Caco-2 (cell line): ENCODE results near the gene PCNX3. TPM values are rescaled to one million over a fixed set of nuclear protein-coding genes. Genes with fewer than 3 reads are reported as not detected.

ENCODE experiments used
- BruUV-seq: library from RNA; stranded (reverse); fragments of 400-500 nt; replicated peaks from 2 replicates; lab custom pipeline; 2021; lab: Mats Ljungman, UMichigan
- CTCF ChIA-PET: fragments of 300-600 bp; sonication (Branson Sonifier 250); formaldehyde crosslinking; loops from one replicate; lab custom pipeline; 2022; ENCODE audit warnings: antibody characterized with exemption; lab: Charles Lee
- POLR2A ChIA-PET: fragments of 300-600 bp; sonication (Branson Sonifier 250); formaldehyde crosslinking; loops from one replicate; lab custom pipeline; 2022; ENCODE audit warnings: antibody characterized with exemption; lab: Charles Lee
- DNase-seq, 2 experiments: peaks; one replicate each; pipeline versions ENCODE4 v3.0.0 to v3.0.0-alpha.2; 2020 to 2022
- H3K27me3 ChIP-seq: replicated peaks from 2 replicates; pipeline ENCODE4 v1.6.0; 2011; ENCODE audit warnings: low read length; ENCODE audit not compliant: control insufficient read depth, insufficient read depth
- H3K36me3 ChIP-seq: 2 replicates; pipeline ENCODE4 v1.5.1; 2011; ENCODE audit warnings: low read length; ENCODE audit not compliant: control insufficient read depth, insufficient read depth
- H3K4me1 ChIP-seq: fragments of 250-450 bp; sonication (Bioruptor Pico); 2 replicates; pipeline ENCODE4 v1.5.1; 2020; ENCODE audit warnings: mild to moderate bottlenecking
- H3K4me3 ChIP-seq: 2 replicates; pipeline ENCODE4 v1.5.1; 2011; ENCODE audit warnings: low read depth, mild to moderate bottlenecking, control low read depth, low read length
- H3K9me3 ChIP-seq: fragments of 250-450 bp; sonication (Bioruptor Pico); 2 replicates; pipeline ENCODE4 v1.5.1; 2020; ENCODE audit warnings: mild to moderate bottlenecking, moderate library complexity
- H3K27ac Mint-ChIP-seq: one replicate; pipeline ENCODE4 v1.8.0; 2022; ENCODE audit warnings: mixed read lengths; ENCODE audit not compliant: unreplicated experiment
- H3K27me3 Mint-ChIP-seq: one replicate; pipeline ENCODE4 v1.8.0; 2022; ENCODE audit warnings: mixed read lengths; ENCODE audit not compliant: insufficient read depth, unreplicated experiment
- H3K36me3 Mint-ChIP-seq: one replicate; pipeline ENCODE4 v1.8.0; 2022; ENCODE audit warnings: mild to moderate bottlenecking, mixed read lengths; ENCODE audit not compliant: insufficient read depth, unreplicated experiment
- H3K4me1 Mint-ChIP-seq: one replicate; pipeline ENCODE4 v1.8.0; 2022; ENCODE audit warnings: low read depth, mixed read lengths; ENCODE audit not compliant: unreplicated experiment
- H3K4me3 Mint-ChIP-seq: one replicate; pipeline ENCODE4 v1.8.0; 2022; ENCODE audit warnings: mild to moderate bottlenecking, moderate library complexity, mixed read lengths; ENCODE audit not compliant: unreplicated experiment
- H3K9me3 Mint-ChIP-seq: one replicate; pipeline ENCODE4 v1.8.0; 2022; ENCODE audit warnings: mixed read lengths; ENCODE audit not compliant: unreplicated experiment
- intact Hi-C: fragments of 100-400 bp; cut with micrococcal nuclease; formaldehyde crosslinking; loops from one replicate; pipeline ENCODE4 v1.10.0; 2022; ENCODE audit not compliant: unreplicated experiment
- total RNA-seq: library from RNA; stranded (reverse); gene quantifications from 2 replicates; pipeline ENCODE4 v1.2.3, GENCODE V29; 2022
- TF ChIP-seq, protein P1 (sequence below), 2 experiments: fragments of 200-600 bp in 1 of 2; IDR thresholded peaks; 1 replicate in 1 of 2; 2 replicates in 1 of 2; pipeline versions ENCODE4 v1.5.1 to v1.8.0; 2011 to 2022; ENCODE audit warnings: antibody characterized with exemption in 1 of 2, control low read depth in 1 of 2, inconsistent platforms in 1 of 2, low read depth in 1 of 2, low read length in 1 of 2, mild to moderate bottlenecking in 1 of 2, moderate library complexity in 1 of 2; ENCODE audit not compliant: insufficient read depth in 1 of 2, severe bottlenecking in 1 of 2, unreplicated experiment in 1 of 2

Gene PCNX3
- total RNA-seq, 1 experiment from 2014 or later: 52.7 TPM

DNA sequence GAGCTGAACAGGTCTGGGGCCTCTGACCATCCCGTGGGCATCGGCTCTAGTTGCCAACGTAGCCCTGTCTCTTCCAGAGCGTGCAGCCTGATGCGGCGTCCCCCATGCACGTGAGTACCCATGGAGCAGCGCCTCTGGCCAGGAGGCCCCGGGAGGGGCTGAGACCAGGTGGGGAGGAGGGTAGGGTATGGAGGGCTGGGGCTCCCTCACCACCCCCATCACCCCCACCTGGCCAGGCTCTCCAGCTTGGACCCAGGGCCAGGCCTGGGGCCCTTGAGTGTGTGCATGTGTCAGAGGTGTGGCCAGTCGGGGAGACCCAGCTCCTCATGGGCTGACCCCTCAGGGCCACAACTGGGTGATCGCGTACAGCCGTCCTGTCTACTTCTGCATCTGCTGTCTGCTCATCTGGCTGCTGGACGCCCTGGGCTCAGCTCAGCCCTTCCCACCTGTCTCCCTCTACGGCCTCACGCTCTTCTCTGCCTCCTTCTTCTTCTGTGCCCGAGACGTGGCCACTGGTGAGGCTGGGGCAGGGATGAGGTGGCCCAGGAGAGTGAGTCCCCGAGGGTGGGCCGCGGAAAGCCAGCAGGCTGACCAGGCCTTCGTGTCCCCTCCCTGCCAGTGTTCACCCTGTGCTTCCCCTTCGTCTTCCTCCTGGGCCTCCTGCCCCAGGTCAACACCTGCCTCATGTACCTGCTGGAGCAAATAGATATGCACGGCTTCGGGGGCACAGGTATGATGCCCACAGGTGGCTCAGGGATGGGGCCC is 8.5 kb downstream of the PCNX3 start:
- POLR2A ChIA-PET: no interaction called here
- no peaks in the 10 kb centered on the region for H3K9me3 ChIP-seq
- no peaks in the 10 kb centered on the region for H3K27me3 Mint-ChIP-seq
- no peaks in the 10 kb centered on the region for H3K27me3 ChIP-seq
- no peak overlapping the region for H3K27ac Mint-ChIP-seq
- no peak for DNase-seq
- no TSS peak for BruUV-seq
- peaks cover 59% of the 10 kb centered on the region for H3K36me3 Mint-ChIP-seq
- no peaks in the 10 kb centered on the region for H3K4me1 Mint-ChIP-seq
- CTCF ChIA-PET: interaction anchor here (0.6 kb wide), 1 partner anchor 543 kb away, joined by 4 read pairs; no protein-coding TSS in a partner anchor
- no peaks in the 10 kb centered on the region for H3K9me3 Mint-ChIP-seq
- 0 out of 2 replicates have a peak, but pooled peaks cover 3% of the 10 kb centered on the region for H3K4me1 ChIP-seq
- no peak overlapping the region for H3K4me3 Mint-ChIP-seq
- no peak overlapping the region for H3K4me3 ChIP-seq
- intact Hi-C loops: no loop called here
- TF ChIP-seq, protein P1, sequence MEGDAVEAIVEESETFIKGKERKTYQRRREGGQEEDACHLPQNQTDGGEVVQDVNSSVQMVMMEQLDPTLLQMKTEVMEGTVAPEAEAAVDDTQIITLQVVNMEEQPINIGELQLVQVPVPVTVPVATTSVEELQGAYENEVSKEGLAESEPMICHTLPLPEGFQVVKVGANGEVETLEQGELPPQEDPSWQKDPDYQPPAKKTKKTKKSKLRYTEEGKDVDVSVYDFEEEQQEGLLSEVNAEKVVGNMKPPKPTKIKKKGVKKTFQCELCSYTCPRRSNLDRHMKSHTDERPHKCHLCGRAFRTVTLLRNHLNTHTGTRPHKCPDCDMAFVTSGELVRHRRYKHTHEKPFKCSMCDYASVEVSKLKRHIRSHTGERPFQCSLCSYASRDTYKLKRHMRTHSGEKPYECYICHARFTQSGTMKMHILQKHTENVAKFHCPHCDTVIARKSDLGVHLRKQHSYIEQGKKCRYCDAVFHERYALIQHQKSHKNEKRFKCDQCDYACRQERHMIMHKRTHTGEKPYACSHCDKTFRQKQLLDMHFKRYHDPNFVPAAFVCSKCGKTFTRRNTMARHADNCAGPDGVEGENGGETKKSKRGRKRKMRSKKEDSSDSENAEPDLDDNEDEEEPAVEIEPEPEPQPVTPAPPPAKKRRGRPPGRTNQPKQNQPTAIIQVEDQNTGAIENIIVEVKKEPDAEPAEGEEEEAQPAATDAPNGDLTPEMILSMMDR (IDR thresholded peaks at IDR 0.05; ENCODE audit: insufficient read depth in 1 of 2, low read depth in 1 of 2, low read length in 1 of 2, severe bottlenecking in 1 of 2, unreplicated experiment in 1 of 2): no peak
- H3K36me3 ChIP-seq: peaks cover 3% of the 10 kb centered on the region

DNA sequence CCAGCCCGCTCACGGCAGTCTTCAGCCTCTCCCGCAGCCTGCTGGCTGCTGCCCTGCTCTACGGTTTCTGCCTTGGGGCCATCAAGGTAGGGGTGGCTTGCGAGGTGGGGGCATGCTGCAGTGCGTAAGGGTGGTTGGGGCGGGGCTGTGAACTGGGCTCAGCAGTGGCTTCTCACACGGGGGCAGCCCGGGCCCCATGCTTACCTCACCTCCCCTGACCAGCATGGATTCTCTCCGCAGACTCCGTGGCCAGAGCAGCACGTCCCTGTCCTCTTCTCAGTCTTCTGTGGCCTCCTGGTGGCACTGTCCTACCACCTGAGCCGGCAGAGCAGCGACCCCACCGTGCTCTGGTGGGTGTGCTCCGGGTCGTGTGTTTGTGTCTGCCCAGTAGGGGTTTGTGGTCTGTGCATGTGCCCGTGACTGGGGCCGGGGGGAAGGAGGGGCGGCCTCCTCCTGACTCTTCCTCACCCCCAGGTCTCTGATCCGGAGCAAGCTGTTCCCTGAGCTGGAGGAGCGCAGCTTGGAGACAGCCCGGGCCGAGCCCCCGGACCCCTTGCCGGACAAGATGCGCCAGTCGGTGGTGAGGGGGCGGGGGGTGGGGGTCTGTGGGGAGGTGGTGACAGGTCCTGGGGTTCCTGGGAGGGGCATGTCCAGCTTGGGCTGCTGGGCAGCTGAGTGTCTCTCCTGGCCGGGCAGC is 9.5 kb downstream of the PCNX3 start:
- H3K4me3 ChIP-seq: no peak overlapping the region
- ChIA-PET POLR2A (no interaction called here), CTCF (interaction anchor here (0.6 kb wide), 1 partner anchor 542 kb away, joined by 4 read pairs; no protein-coding TSS in a partner anchor)
- H3K27me3 Mint-ChIP-seq: no peaks in the 10 kb centered on the region
- intact Hi-C loops: no loop called here
- no peak overlapping the region for H3K27ac Mint-ChIP-seq
- no peaks in the 10 kb centered on the region for H3K4me1 Mint-ChIP-seq
- peaks cover 4% of the 10 kb centered on the region for H3K36me3 ChIP-seq
- no peak overlapping the region for H3K4me3 Mint-ChIP-seq
- 0 out of 2 replicates have a peak, but pooled peaks cover 3% of the 10 kb centered on the region for H3K4me1 ChIP-seq
- H3K9me3 Mint-ChIP-seq: no peaks in the 10 kb centered on the region
- no peak for DNase-seq
- H3K9me3 ChIP-seq: no peaks in the 10 kb centered on the region
- no peaks in the 10 kb centered on the region for H3K27me3 ChIP-seq
- TF ChIP-seq, protein P1 (IDR thresholded peaks at IDR 0.05; ENCODE audit: insufficient read depth in 1 of 2, low read depth in 1 of 2, low read length in 1 of 2, severe bottlenecking in 1 of 2, unreplicated experiment in 1 of 2): no peak
- H3K36me3 Mint-ChIP-seq: peaks cover 51% of the 10 kb centered on the region
- no TSS peak for BruUV-seq

DNA sequence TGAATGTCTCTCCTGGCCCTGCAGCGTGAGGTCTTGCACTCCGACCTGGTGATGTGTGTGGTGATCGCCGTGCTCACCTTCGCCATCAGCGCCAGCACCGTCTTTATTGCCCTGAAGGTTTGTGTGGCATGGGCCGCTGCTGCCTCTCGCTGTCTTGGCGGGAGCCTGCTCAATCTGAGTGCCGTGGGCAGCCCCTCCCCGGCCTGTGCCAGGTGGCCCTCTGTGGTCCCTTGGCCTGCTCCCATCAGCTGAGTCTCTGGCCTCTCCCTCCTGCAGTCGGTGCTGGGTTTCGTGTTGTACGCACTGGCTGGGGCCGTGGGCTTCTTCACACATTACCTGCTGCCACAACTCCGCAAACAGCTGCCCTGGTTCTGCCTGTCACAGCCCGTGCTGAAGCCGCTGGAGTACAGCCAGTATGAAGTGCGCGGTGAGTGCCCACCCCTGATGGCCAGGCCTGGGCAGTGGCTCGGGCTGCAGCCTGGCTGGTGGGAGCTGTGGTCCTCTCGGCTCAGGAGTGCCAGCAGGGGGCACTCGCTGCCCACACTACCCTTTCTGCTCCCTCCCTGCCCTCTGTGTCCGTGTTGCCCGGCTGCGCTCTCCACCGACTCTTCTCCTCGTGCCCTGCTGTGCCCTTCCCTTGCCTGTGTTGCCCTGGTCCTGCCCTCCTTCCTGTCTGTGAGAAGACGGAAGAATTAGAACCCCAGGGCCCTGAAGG is 10.2 kb downstream of the PCNX3 start:
- Histone ChIP-seq H3K4me1 (no peaks in the 10 kb centered on the region), H3K27me3 (no peaks in the 10 kb centered on the region), H3K36me3 (peaks cover 4% of the 10 kb centered on the region), H3K4me3 (no peak overlapping the region), H3K9me3 (no peaks in the 10 kb centered on the region)
- no peaks in the 10 kb centered on the region for H3K9me3 Mint-ChIP-seq
- H3K36me3 Mint-ChIP-seq: peaks cover 44% of the 10 kb centered on the region
- ChIA-PET CTCF (interaction anchor here (0.6 to 0.9 kb wide), 2 partner anchors 28 to 192 kb away, joined by 5 read pairs; no protein-coding TSS in a partner anchor), POLR2A (no interaction called here)
- intact Hi-C loops: no loop called here
- no peaks in the 10 kb centered on the region for H3K27me3 Mint-ChIP-seq
- TF ChIP-seq, protein P1 (IDR thresholded peaks at IDR 0.05; ENCODE audit: insufficient read depth in 1 of 2, low read depth in 1 of 2, low read length in 1 of 2, severe bottlenecking in 1 of 2, unreplicated experiment in 1 of 2): peak in 1 of 2 experiments; percentile 44
- H3K4me1 Mint-ChIP-seq: no peaks in the 10 kb centered on the region
- no peak overlapping the region for H3K4me3 Mint-ChIP-seq
- peak in 1 of 2 experiments; percentile 34 for DNase-seq
- BruUV-seq: no TSS peak
- H3K27ac Mint-ChIP-seq: peak overlapping the region; percentile 76
